Measurements from ENCODE around the gene CD300LG. TPM values are rescaled to one million over a fixed set of nuclear protein-coding genes. Genes with fewer than 3 reads are reported as not detected.
"Not testable (repeated sequence)": the region's sequence is repeated elsewhere in the genome, so short reads cannot be mapped to it uniquely, and the experiment has no call there.

Gene CD300LG, protein sequence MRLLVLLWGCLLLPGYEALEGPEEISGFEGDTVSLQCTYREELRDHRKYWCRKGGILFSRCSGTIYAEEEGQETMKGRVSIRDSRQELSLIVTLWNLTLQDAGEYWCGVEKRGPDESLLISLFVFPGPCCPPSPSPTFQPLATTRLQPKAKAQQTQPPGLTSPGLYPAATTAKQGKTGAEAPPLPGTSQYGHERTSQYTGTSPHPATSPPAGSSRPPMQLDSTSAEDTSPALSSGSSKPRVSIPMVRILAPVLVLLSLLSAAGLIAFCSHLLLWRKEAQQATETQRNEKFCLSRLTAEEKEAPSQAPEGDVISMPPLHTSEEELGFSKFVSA
- total RNA-seq, result 0.05 and 0.34 TPM in 2 replicates

DNA sequence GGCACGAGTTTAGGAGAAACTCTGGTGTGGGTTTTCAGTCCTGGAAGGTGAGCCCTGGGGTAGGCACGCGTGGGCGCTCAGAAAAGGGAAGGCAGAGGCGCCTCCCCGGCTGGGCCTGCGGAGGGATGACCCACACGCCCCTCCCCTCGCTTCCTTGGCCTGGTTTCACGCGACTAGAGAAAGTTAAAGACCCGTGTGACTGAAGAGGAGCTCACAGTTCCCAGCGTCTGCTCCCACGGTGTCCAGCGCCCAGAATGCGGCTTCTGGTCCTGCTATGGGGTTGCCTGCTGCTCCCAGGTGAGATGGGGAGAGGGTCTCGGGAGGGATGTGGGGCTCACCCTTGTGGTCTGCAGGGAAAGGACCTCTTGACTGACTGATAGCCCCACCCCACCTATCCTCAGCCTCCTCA is at the start of gene CD300LG:
Gene CD300LG (plus strand): TSS at position 214 of the 409 bp plus-strand sequence. CDS start 41 bp downstream, at position 255.
- no peak for DNase-seq

DNA sequence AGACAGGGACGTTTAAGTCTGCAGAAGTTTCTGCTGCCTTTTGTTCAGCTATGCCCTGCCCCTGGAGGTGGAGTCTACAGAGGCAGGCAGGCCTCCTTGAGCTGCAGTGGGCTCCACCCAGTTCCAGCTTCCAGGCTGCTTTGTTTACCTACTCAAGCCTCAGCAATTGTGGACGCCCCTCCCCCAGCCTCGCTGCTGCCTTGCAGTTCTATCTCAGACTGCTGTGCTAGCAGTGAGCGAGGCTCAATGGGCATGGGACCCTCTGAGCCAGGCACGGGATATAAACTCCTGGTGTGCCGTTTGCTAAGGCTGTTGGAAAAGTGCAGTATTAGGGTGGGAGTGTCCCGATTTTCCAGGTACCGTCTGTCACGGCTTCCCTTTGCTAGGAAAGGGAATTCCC is 49.0 kb upstream of the CD300LG start:
- not testable (repeated sequence) for DNase-seq

DNA sequence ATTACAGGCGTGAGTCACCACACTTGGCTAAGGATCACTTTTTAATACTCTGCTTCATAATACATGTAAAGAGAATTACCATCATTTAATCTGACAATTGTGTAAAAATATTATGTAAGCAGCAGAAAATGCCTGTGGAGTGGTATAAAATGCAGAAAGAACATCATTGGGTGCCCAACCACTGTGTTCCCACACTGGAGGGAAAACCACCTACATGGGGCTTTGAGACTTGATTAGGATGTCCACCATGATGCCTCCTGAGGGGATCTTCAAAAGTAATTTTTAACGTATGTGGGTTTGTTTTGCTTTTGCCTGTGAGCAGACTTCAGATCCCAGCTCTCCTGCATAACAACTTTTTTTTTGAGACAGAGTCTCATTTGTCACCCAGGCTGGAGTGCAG is 47.9 kb upstream of the CD300LG start:
- DNase-seq, result no peak

DNA sequence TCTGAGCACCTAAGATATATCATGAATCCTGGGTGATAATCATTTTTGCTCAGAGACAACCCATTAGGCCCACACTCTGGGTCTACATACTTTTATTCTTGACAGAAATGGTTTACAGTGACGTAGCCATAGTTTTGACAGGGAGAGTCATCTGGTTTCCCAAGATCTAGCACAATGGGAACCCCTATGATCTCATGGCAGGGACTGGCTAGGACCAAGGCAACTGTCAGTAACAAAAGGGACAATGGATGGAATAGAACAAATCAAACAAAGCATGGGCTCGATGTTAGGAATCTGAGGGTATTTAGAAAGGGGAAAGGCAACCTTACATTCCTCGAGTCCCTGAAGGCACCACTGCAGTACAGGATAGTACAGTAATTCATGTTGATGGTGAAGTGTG is 46.2 kb upstream of the CD300LG start:
- no peak for DNase-seq

DNA sequence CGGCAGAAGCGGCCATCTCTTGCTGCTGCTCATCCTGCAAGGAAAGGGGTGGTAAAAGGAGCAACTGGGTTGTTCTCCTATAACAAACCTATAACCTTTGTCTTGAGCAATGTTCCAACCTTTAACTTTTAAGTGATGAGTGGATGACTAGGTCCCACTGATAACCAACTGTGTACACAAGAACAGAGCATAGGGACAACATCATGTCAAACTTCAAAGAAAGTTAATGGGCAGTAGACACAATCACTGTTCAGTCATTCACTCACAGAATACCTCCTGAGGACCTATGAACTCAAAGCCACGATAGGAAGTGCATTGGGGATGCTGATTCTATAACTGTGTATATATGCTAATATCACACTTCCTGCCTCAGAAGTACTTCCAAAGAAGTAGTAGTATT is 45.1 kb upstream of the CD300LG start:
- peak; percentile 30 for DNase-seq

DNA sequence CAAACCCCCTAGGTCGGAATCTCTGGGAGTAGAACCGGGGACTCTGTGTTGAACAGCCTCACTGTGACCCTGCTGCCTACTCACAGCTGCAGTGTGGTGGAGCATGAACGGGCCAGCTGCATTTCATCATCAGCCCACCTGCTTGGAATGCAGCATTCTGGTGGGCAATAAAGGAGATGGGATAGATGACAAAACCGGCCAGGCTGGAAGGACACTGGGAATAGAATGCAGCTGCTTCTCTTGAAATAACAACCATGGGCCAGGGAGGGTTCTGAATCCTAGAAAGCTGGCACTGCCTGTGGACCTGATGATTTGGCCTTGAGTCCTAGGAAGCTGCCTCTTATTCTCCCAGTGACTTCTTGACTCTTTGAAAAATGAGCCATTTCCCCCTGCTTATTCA is 43.2 kb upstream of the CD300LG start:
- peak; percentile 39 for DNase-seq

DNA sequence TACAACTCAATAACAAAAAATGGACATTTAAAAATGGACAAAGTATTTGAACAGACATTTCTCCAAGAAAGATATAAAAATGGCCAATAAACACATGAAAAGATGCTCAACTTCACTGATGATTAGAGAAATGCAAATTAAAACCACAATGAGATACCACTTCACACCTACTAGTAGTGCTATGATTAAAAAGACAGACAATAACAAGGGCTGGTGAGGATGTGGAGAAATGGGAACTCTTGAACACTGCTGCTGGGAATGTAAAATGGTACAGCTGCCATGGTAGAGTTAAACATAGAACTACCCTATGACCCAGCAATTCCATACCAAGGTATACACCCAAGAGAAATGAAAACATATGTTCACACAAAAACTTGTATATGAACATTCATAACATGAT is 41.9 kb upstream of the CD300LG start:
- no peak for DNase-seq

DNA sequence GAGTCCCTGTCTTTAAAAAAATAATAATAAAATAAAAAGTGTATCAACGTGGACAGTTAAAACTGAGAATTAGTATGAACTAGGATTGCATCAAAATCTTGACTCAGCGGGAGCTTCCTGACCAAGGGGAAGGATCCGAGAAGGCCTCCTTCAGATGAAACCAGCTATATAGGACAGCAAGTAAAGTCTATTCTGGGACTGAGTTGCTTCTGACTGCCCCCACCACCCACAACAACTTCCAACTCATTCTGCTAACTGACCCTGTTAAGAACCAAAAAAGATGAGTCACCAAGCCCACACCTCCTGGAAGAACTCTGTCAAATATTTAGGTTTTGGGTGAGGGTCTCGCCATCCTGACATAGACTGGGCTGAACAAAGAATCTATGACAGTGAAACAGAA is 38.9 kb upstream of the CD300LG start:
- DNase-seq, result no peak

DNA sequence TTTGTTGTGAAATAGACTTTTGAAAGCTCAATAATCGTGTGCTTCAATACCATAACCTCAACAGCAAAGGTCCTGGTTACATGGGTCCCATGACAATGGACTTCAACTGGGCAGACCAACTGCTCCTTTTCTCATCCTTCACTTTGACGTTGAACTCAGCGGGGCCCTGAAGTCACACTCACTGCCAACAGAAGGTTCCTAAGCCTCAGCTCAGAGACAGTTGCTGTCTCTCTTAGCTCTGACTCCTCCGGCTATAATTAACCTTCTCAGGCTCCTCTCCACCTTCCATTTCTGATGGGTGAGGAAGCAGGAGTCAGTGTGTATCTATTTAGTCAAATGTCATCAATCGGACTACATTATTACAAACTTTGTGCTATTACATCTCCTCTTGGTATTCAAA is 37.9 kb upstream of the CD300LG start:
- DNase-seq, result no peak

DNA sequence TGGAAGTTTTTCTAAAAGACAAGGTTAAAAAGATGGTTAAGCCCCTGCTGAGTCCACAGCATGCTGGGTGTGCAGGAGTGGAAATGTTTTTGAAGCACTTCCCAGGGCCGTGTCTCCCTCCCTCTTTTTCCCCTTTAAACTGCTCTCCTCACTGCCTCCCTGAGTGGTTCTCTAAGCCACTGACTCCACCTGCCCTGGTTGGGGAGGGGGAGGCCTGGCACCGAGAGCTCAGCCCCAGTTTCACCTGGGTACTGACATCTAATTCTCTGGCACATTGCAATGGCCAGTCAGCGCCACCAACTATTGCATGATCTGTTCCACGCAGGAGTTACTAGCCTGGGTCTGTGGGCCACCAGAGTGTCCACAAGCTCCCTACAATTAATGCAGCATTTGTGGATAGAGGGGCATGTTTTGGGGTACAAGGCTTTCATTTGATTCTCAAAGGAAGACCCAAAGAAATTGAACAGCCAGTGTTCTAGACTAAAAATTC is 36.7 kb upstream of the CD300LG start:
- DNase-seq, result no peak

DNA sequence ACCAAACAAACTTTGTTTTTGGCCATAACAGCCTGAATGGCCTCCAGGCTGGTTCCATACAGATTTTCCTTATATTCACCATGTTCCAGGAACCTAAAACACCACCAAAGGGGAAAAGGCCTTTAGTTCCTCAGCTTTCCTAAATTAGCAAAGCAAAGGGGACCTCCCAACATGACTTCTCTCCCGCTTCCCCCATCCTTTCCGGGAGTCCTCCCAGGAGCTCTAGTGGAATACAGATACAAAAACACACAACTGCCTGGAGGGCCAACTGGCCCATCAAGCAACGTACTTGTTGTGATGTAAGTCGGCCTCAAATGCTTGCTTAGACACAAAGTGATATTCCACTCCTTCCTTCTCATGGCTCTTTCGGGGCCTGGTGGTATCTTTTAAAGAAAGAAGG is 36.2 kb upstream of the CD300LG start:
- no peak for DNase-seq

DNA sequence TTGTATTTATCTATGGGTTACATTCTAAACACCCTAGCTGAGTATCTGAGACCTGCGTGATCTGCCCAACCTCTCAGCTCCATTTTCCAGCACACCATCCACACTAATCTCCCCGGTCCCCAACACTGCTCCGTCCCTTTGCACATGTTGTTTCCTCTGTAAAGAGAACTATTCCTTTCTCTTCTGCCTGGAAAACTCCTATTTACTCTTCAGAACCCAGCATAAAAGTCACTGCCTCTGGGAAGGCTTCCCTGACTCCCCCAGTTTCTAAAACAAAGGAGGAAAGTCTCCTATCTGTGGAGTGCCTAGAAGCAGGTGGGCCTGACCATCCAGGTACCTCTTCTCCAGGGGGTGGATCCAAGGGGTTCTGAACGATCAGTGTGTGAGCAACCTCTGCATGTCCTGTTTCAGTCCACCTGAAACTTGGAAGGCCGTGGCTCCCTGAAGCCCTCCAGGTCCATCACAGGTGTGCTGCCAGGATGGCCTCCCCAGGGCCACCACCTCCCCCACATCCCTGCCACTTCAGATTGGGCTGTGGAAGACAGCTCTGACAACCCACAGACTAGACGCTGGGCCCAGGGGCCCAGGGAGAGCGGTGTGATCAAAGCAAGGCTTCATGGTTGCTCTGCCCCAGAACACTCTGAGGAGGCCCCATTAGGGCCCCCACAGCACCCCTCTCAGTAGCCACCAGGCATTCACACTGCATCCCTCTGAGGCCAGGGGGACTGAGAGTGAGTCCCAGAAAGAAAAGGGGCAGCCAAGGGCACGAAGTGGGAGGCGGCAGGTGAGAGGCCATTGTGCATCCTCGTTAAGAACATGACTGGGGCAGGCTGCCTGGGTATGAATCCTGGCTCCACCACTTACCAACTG is 34.3 kb upstream of the CD300LG start:
- DNase-seq, result no peak

DNA sequence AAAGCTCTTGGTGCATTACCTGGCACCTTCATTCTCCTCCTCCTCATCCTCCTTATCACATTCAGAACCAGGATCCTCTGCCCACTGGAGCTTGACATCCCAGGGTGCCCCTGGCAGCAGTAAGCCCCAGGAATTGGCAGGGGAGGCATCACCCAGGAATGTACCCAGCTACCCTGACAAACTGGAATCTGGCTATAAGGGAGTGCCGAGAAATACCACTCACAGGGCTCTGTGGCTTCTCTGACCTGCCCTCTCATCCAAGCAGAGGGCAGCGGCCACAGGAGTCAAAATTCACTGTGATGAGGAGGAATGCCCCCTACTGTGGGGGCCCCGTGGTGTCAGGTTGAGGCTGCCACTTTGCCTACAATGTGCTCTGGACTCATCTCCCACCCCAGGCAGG is 33.6 kb upstream of the CD300LG start:
- no peak for DNase-seq

DNA sequence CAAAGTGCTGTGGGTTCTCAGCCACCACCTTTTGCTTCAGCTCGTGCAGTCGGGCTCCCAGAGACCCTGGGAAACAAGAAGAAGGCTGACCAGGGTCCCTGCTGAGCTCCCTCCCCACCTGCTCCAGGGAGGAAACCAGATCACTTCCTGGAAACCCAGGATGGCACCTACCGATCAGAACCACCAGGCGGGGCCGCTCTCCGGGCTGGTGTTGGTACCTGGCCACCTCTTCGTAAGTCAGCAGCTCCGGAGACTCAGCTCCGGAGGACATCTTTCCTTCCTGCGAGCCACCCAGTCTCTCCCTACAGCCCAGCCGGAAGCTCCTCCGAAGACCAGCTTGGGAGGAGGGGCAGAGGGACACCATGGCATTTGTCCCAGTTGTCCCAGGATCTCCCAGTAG is 33.0 kb upstream of the CD300LG start:
- no peak for DNase-seq

DNA sequence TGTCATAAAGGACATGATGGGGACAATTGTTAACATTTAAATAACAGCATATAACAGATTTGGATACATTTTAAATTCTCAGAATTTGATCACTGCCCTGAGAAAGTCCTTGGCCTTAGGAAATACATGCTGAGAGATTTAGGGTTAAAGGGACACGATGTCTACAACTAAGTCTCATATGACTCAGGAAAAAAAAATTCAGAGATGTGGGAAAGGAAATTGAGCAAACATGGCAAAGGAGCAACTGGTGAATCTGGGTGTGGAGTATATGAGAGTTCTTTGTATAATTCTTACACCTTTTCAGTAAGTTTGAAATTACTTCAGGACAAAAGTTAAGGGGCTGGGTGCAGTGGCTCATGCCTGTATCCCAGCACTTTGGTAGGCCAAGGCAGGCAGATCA is 32.3 kb upstream of the CD300LG start:
- peak; percentile 59 for DNase-seq

DNA sequence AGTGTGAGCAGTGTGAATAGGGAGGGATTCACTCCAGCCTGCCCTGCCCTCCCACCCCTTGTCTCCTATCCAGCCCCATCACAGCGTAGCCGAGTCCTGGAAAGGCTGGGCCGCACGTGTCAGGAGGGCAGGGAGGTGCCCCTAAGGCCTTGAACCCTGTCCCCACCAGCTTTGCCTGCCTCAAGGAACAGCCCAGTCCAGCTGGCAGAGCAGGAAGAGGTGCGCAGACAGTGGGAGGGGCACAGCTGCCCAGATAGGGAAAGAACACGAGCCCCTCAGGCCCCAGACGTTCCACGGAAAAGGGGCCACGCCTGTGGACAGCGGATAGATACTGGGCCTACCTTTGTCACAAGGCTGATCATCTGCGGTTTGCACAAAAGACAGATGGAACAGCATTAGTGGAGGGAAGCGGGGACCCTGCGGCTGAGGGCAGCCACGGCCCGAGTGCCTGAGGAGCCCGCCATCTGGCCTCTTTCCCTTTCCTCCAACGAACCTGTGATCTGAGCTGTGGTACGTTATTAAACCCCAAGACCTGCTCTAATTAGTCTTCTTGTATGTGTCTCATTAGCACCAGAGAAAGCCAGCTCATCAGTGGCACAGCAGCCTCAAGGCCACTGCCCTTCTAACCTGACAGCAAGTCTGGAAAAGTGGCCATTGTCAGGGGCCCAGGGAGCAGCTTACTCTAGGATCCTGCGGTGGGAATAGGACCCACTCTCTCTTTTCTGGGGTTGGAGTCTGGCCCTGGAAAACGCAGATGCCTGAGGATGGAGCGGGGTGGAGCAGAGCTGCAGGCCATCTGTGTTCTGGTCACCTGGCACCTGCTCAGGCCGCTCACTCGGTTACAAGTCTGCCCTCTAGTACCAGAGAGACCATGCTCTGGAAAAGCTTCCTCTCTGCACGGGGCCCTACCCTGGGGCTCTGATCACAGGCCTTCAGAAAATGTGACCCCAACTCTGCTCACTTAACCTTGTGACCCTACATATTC is 30.3 kb upstream of the CD300LG start:
- DNase-seq, result no peak

DNA sequence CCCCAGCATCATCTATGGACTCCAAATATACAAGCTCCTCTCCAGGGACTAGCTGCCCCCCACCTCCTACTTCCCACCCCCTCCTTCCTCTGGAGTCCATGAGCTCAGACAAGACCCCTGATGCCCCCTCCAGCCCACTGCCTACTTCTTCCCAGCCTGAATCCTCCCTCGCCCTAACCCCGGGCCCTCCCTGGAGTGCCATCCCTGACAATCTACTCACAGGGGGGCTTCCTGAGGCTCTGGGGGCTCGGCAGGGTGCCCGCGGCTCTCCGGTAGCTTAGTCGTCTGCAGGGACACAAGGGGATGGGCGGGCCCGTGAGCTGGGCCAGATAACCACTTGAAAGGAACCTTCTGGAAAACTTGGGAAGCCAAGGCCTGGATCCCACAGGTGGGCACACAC is 29.1 kb upstream of the CD300LG start:
- DNase-seq, result no peak

DNA sequence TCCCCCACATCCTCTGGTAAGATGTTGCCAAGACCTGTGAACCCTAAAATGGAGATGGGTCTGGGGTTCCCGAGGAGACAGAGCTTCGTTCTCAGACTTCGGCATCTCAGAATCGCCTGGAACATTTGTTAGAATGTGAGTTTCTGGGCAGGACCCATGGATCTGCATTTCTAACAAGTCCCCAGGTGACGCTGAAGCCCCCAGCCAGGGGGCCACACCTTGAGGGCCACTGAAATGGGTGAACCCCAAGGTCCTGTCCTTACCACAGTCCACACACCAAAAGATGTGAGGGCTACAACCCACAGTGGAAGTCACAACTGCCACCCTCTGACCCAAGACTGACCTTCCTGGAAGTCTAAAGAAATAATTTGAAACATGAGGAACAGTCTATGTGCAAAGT is 28.0 kb upstream of the CD300LG start:
- no peak for DNase-seq

DNA sequence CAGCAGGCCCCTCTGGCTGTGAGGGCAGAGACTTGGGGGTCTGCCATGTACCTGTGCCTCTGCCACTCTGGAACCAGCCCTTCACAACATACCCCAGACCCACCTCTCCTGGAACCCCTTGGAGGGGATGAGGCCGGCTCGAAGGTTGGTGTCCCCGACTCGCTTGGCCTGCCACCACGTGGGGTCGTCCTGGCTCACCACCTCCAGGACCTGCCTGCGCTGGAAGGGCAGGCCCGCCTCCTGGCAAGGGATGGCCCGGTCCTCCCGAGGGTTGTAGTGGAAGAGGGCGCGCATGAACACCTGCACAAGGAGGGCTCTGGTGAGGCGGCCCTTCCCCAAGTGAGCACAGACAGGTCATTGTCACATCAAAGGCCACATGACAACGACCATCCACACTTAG is 26.2 kb upstream of the CD300LG start:
- DNase-seq, result no peak

DNA sequence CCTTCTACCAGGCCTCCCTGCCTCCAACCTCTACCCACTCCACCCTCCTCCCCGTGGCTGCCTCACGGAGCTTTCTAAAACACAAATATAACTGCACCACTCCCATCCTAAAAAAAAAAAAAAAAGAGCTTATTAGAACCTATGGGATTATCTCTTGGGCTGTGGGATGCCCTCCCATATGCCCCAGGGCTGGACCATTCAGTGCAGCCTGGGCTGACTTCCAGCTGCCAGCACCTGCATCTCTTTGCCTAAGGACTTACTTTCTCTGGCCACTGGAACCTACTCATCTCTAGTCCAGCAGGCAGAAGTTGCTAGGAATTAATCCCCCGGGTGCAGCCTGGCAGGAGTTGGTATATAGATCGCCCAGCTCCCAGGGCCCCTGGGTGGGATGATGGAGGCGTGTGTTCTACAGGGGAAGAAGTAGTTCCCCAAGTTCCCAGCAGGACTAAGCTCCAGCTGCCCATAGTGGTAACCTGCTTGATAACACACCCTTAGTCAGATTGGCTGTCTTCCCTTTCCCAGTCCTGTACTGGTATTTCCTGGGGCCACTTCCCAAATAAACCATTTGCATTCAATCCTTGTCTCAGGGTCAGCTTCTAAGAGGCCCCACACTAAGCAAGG is 24.3 kb upstream of the CD300LG start:
- no peak for DNase-seq

DNA sequence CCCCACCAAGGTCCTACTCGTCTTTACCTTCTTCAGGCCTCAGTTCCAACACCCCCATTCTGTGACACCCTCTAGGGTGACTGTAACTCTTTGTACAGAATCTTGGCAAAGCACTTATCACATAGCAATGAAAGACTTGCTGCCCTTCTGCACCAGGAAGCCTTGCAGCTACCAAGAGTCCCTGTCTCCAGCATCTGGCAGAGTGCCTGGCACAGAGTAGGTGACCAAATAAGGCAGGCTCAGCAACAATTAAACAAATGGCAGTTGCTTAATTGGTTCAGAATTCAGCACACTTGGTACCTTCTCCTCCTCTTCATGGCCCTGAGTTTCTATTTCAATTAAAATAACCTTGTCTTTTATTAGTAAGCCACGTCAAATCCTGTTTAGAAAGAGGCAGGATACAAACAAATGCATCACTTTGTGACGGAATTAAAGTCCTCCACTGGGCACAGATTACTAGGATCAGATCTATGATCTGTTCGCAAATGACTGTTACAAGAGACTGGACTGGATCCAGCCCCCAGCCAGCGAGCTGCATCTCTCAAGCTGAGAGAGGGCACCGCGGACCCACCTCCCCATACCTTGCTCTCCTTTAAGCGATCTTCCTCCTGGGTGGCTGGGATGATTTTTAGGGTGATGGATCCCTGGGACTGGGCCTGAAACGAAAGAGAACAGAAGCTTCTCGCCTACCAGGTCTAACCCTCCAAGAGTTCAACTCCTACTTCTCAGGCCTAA is 23.5 kb upstream of the CD300LG start:
- no peak for DNase-seq
